HG03354 (cell line): ENCODE results near the gene DAZL.
A peak's percentile ranks its signal among the peaks of the same experiment; 100 is the strongest.
"Not testable (repeated sequence)": the region's sequence is repeated elsewhere in the genome, so short reads cannot be mapped to it uniquely, and the experiment has no call there.

ENCODE experiments used
- ATAC-seq: cut with Tn5 transposase; IDR thresholded peaks from one replicate; pipeline ENCODE4 v1.9.1; 2021; ENCODE audit warnings: mild to moderate bottlenecking; ENCODE audit not compliant: unreplicated experiment, poor library complexity, severe bottlenecking

Gene DAZL

GRCh38 chr3:16604887-16605602, at the start of gene DAZL:
Gene DAZL, minus strand, starts transcription at chr3:16605423. Its CDS starts 218 bp downstream, at chr3:16605205.
- no peak for ATAC-seq

GRCh38 chr3:16654976-16655375, 49.8 kb upstream of the DAZL start:
- no peak for ATAC-seq

- no peak for ATAC-seq
Measured at GRCh38 chr3:16653712-16654111, 48.5 kb upstream of the DAZL start.

- no peak for ATAC-seq
Measured at GRCh38 chr3:16647668-16648067, 42.4 kb upstream of the DAZL start.

GRCh38 chr3:16639806-16640205, 34.6 kb upstream of the DAZL start:
- no peak for ATAC-seq

GRCh38 chr3:16633948-16634347, 28.7 kb upstream of the DAZL start:
- no peak for ATAC-seq

- ATAC-seq: no peak
Measured at GRCh38 chr3:16632395-16632794, 27.2 kb upstream of the DAZL start.

GRCh38 chr3:16618721-16619120, 13.5 kb upstream of the DAZL start:
- no peak for ATAC-seq

- ATAC-seq: not testable (repeated sequence)
Measured at GRCh38 chr3:16617155-16617554, 11.9 kb upstream of the DAZL start.

GRCh38 chr3:16616083-16616482, 10.9 kb upstream of the DAZL start:
- ATAC-seq: no peak

GRCh38 chr3:16614033-16615031, 9.1 kb upstream of the DAZL start:
- no peak for ATAC-seq

- no peak for ATAC-seq
Measured at GRCh38 chr3:16609927-16610580, 4.8 kb upstream of the DAZL start.

GRCh38 chr3:16608816-16609215, 3.6 kb upstream of the DAZL start:
- no peak for ATAC-seq

GRCh38 chr3:16607718-16608117, 2.5 kb upstream of the DAZL start:
- no peak for ATAC-seq

GRCh38 chr3:16606398-16606797, 1.2 kb upstream of the DAZL start:
- ATAC-seq: no peak

- no peak for ATAC-seq
Measured at GRCh38 chr3:16605966-16606365, 743 bp upstream of the DAZL start.

- ATAC-seq: no peak
Measured at GRCh38 chr3:16604433-16604832, 790 bp downstream of the DAZL start.

- no peak for ATAC-seq
Measured at GRCh38 chr3:16601537-16602005, 3.7 kb downstream of the DAZL start.

- ATAC-seq: peak; percentile 68
Measured at GRCh38 chr3:16600780-16601536, 4.3 kb downstream of the DAZL start.
